NCI-H1092 treated with DMSO at 0.1 percent for 48 hours (cell line): ENCODE measurements around the gene PCGF1.
"Not testable (repeated sequence)": the region's sequence is repeated elsewhere in the genome, so short reads cannot be mapped to it uniquely, and the experiment has no call there.

Experiments used
- DNase-seq: peaks from one replicate; lab custom pipeline; 2025; lab: John Stamatoyannopoulos, UW

The PCGF1 gene

GRCh38 chr2:74499267-74499939 is 8.1 kb downstream of the PCGF1 start, which contains the start of gene LBX2:
Gene LBX2 (minus strand): TSS chr2:74499603. CDS start chr2:74499537, 66 bp downstream.
- no peak for DNase-seq

- no peak for DNase-seq
These were observed 8.8 kb downstream of the PCGF1 start for GRCh38 chr2:74498500-74499266.

GRCh38 chr2:74497777-74498499 is 9.6 kb downstream of the PCGF1 start:
- no peak for DNase-seq

- DNase-seq: no peak
These were observed 10.3 kb downstream of the PCGF1 start for GRCh38 chr2:74496997-74497776.

- no peak for DNase-seq
These were observed 12.1 kb downstream of the PCGF1 start for GRCh38 chr2:74495440-74495839.

GRCh38 chr2:74493546-74493945 is 13.9 kb downstream of the PCGF1 start:
- no peak for DNase-seq

GRCh38 chr2:74491648-74492544 is 15.6 kb downstream of the PCGF1 start:
- DNase-seq: no peak

- DNase-seq: no peak
These were observed 17.6 kb downstream of the PCGF1 start for GRCh38 chr2:74489906-74490305.

GRCh38 chr2:74488643-74489481 is 18.6 kb downstream of the PCGF1 start:
- DNase-seq: no peak

- no peak for DNase-seq
These were observed 21.4 kb downstream of the PCGF1 start for GRCh38 chr2:74486141-74486540.

- DNase-seq: not testable (repeated sequence)
These were observed 23.8 kb downstream of the PCGF1 start for GRCh38 chr2:74483675-74484164.

GRCh38 chr2:74482801-74483674 is 24.5 kb downstream of the PCGF1 start, which contains the start of the genes CCDC142 and TTC31:
Gene CCDC142 (minus strand): TSS chr2:74482998. CDS start chr2:74482837, 161 bp downstream.
Gene TTC31 (plus strand): TSS chr2:74483081. CDS start chr2:74483096, 15 bp downstream.
- peak; percentile 94 for DNase-seq

GRCh38 chr2:74481961-74482800 is 25.3 kb downstream of the PCGF1 start:
- peak; percentile 70 for DNase-seq

GRCh38 chr2:74481431-74481830 is 26.1 kb downstream of the PCGF1 start:
- no peak for DNase-seq

GRCh38 chr2:74474899-74475298 is 32.6 kb downstream of the PCGF1 start:
- no peak for DNase-seq

GRCh38 chr2:74474481-74474880 is 33.0 kb downstream of the PCGF1 start:
- DNase-seq: no peak

- DNase-seq: no peak
These were observed 34.6 kb downstream of the PCGF1 start for GRCh38 chr2:74472945-74473258.
